H1 (cell line): ENCODE measurements around the gene PARD3. TPM values are rescaled to one million over a fixed set of nuclear protein-coding genes. Genes with fewer than 3 reads are reported as not detected.

Source experiments
- CTCF ChIA-PET: fragments of 300-600 bp; sonication (Branson Sonifier 250); formaldehyde crosslinking; loops from one replicate; lab custom pipeline; 2021; ENCODE audit not compliant: partially characterized antibody; lab: Charles Lee
- POLR2A ChIA-PET: fragments of 300-600 bp; sonication (Branson Sonifier 250); formaldehyde crosslinking; loops from one replicate; lab custom pipeline; 2021; ENCODE audit warnings: inconsistent platforms; ENCODE audit not compliant: partially characterized antibody; lab: Charles Lee
- DNase-seq, 2 experiments: peaks; one replicate each; pipeline versions ENCODE4 v3.0.0 to v3.0.0-alpha.2; 2010 to 2022; ENCODE audit warnings: low spot score in 2 of 2, low read depth in 1 of 2, mixed read lengths in 1 of 2
- FAIRE-seq: peaks from 2 replicates; lab custom pipeline; 2011; peaks lifted over from hg19 to GRCh38; lab: Jason Lieb, UNC
- H2AFZ ChIP-seq: 2 replicates; pipeline ENCODE4 v1.8.1; 2012; ENCODE audit warnings: low read length, inconsistent platforms
- H2AK5ac ChIP-seq: 2 replicates; pipeline ENCODE4 v1.6.1; 2013; ENCODE audit warnings: low read depth, low read length
- H2BK120ac ChIP-seq: replicated peaks from 2 replicates; pipeline ENCODE3; 2013; ENCODE audit warnings: low read depth, low read length, inconsistent platforms
- H2BK12ac ChIP-seq: 2 replicates; pipeline ENCODE4 v1.6.1; 2013; ENCODE audit warnings: low read depth, low read length
- H2BK15ac ChIP-seq: 2 replicates; pipeline ENCODE4 v1.6.1; 2013; ENCODE audit warnings: low read length
- H2BK20ac ChIP-seq: 2 replicates; pipeline ENCODE4 v1.6.1; 2013; ENCODE audit warnings: low read length
- H2BK5ac ChIP-seq: 2 replicates; pipeline ENCODE4 v1.6.1; 2013; ENCODE audit warnings: low read depth, low read length
- H3K14ac ChIP-seq: 2 replicates; pipeline ENCODE4 v1.6.1; 2013; ENCODE audit warnings: inconsistent platforms; ENCODE audit not compliant: insufficient read length
- H3K18ac ChIP-seq: 2 replicates; pipeline ENCODE4 v1.6.1; 2013; ENCODE audit warnings: low read length; ENCODE audit errors: extremely low read depth
- H3K23ac ChIP-seq: 2 replicates; pipeline ENCODE4 v1.6.1; 2013; ENCODE audit warnings: inconsistent platforms; ENCODE audit not compliant: insufficient read length
- H3K23me2 ChIP-seq: 2 replicates; pipeline ENCODE4 v1.6.1; 2013; ENCODE audit warnings: low read depth, low read length
- H3K27ac ChIP-seq: 2 replicates; pipeline ENCODE4 v1.6.1; 2011; ENCODE audit warnings: low read depth, low read length, inconsistent platforms
- H3K27me3 ChIP-seq, 4 experiments: replicated peaks in 1 of 4; 1 replicate in 1 of 4; 2 replicates in 3 of 4; pipeline versions ENCODE4 v1.6.1 to v1.8.1; 2011 to 2013; ENCODE audit warnings: low read length in 3 of 4, mild to moderate bottlenecking in 3 of 4, inconsistent platforms in 2 of 4, mixed read lengths in 2 of 4, moderate library complexity in 1 of 4; ENCODE audit not compliant: control insufficient read depth in 3 of 4, insufficient read depth in 3 of 4; ENCODE audit errors: extremely low read depth in 1 of 4
- H3K36me3 ChIP-seq, 4 experiments: 2 replicates each; pipeline versions ENCODE4 v1.6.1 to v1.8.1; 2011 to 2013; ENCODE audit warnings: mild to moderate bottlenecking in 4 of 4, low read length in 3 of 4, moderate library complexity in 2 of 4, control low read depth in 1 of 4, inconsistent platforms in 1 of 4; ENCODE audit not compliant: insufficient read depth in 4 of 4, control insufficient read depth in 2 of 4
- H3K4ac ChIP-seq: replicated peaks from 2 replicates; pipeline ENCODE3; 2013; ENCODE audit warnings: low read length, low read depth, mixed read lengths, inconsistent platforms; ENCODE audit not compliant: insufficient read length
- H3K4me1 ChIP-seq, 4 experiments: replicated peaks in 1 of 4; 1 replicate in 1 of 4; 2 replicates in 3 of 4; pipeline versions ENCODE4 v1.6.1 to v1.8.1; 2011 to 2013; ENCODE audit warnings: low read length in 3 of 4, inconsistent platforms in 2 of 4, mixed read lengths in 1 of 4; ENCODE audit not compliant: insufficient read depth in 4 of 4, control insufficient read depth in 3 of 4
- H3K4me2 ChIP-seq, 2 experiments: 2 replicates each; pipeline versions ENCODE4 v1.6.1 to v1.8.1; 2011 to 2013; ENCODE audit warnings: low read depth in 2 of 2, low read length in 2 of 2, control low read depth in 1 of 2, inconsistent platforms in 1 of 2, mild to moderate bottlenecking in 1 of 2; ENCODE audit not compliant: insufficient read depth in 1 of 2
- H3K4me3 ChIP-seq, 4 experiments: fragments of 200-600, 300-600 bp in 1 of 4; sonication (generic), shearing (Covaris generic), sonication (Bioruptor Twin) in 1 of 4; 2 replicates each; pipeline versions ENCODE4 v1.5.1 to v1.8.1; 2011 to 2016; ENCODE audit warnings: low read length in 4 of 4, low read depth in 3 of 4, control low read depth in 2 of 4, inconsistent platforms in 2 of 4, mild to moderate bottlenecking in 2 of 4, mixed read lengths in 1 of 4, moderate library complexity in 1 of 4; ENCODE audit not compliant: insufficient read depth in 2 of 4; ENCODE audit errors: extremely low read depth in 1 of 4
- H3K56ac ChIP-seq: replicated peaks from 2 replicates; pipeline ENCODE3; 2013; ENCODE audit warnings: low read depth, mild to moderate bottlenecking, mixed read lengths, low read length, inconsistent platforms; ENCODE audit not compliant: insufficient read length
- H3K79me1 ChIP-seq: 2 replicates; pipeline ENCODE4 v1.6.1; 2013; ENCODE audit warnings: low read depth, low read length, control low read depth
- H3K79me2 ChIP-seq, 2 experiments: 2 replicates each; pipeline versions ENCODE4 v1.6.1 to v1.8.1; 2012 to 2013; ENCODE audit warnings: low read length in 2 of 2, mild to moderate bottlenecking in 2 of 2, inconsistent platforms in 1 of 2; ENCODE audit not compliant: insufficient read depth in 2 of 2, control insufficient read depth in 1 of 2
- H3K9ac ChIP-seq, 4 experiments: replicated peaks in 1 of 4; 1 replicate in 1 of 4; 2 replicates in 3 of 4; pipeline versions ENCODE4 v1.6.1 to v1.8.1; 2011 to 2013; ENCODE audit warnings: low read depth in 3 of 4, low read length in 3 of 4, control low read depth in 2 of 4, mild to moderate bottlenecking in 2 of 4, moderate library complexity in 2 of 4, inconsistent platforms in 1 of 4; ENCODE audit errors: extremely low read depth in 1 of 4
- H3K9me3 ChIP-seq, 2 experiments: 2 replicates each; pipeline versions ENCODE4 v1.6.1 to v1.8.1; 2012 to 2013; ENCODE audit warnings: mild to moderate bottlenecking in 2 of 2, moderate library complexity in 2 of 2, control low read depth in 1 of 2, inconsistent platforms in 1 of 2, low read depth in 1 of 2, low read length in 1 of 2, mixed read lengths in 1 of 2; ENCODE audit not compliant: insufficient read depth in 2 of 2
- H4K20me1 ChIP-seq, 2 experiments: replicated peaks in 1 of 2; 2 replicates each; pipeline versions ENCODE3 to v1.8.1; 2011 to 2013; ENCODE audit warnings: inconsistent platforms in 2 of 2, low read length in 2 of 2, mild to moderate bottlenecking in 1 of 2; ENCODE audit not compliant: insufficient read depth in 2 of 2, control insufficient read depth in 1 of 2
- H4K5ac ChIP-seq: 2 replicates; pipeline ENCODE4 v1.6.1; 2013; ENCODE audit warnings: low read length, low read depth, mixed read lengths, inconsistent platforms; ENCODE audit not compliant: insufficient read length
- H4K8ac ChIP-seq: 2 replicates; pipeline ENCODE4 v1.8.0; 2013; ENCODE audit warnings: mild to moderate bottlenecking, moderate library complexity, low read length, inconsistent platforms; ENCODE audit not compliant: insufficient read depth; ENCODE audit errors: extremely low read depth
- H4K91ac ChIP-seq: replicated peaks from 2 replicates; pipeline ENCODE3; 2013; ENCODE audit warnings: low read length, mixed read lengths, inconsistent platforms; ENCODE audit not compliant: insufficient read length
- ATF2 ChIP-seq: IDR thresholded peaks from 2 replicates; pipeline ENCODE4 v1.6.1; 2012; ENCODE audit warnings: low read length, inconsistent platforms
- CBX5 ChIP-seq: fragments of 300-800, 300-1000 bp; sonication (generic); IDR thresholded peaks from 2 replicates; pipeline ENCODE4 v1.7.1; 2016; ENCODE audit warnings: antibody characterized with exemption, low read length, low read depth
- E2F6 ChIP-seq: IDR thresholded peaks from 2 replicates; pipeline ENCODE4 v1.6.1; 2012; ENCODE audit warnings: inconsistent platforms
- JUN ChIP-seq: IDR thresholded peaks from 2 replicates; pipeline ENCODE4 v1.6.1; 2011; ENCODE audit warnings: low read depth, mild to moderate bottlenecking, improper control_type of control experiment, low read length
- NANOG ChIP-seq: IDR thresholded peaks from 2 replicates; pipeline ENCODE4 v1.6.1; 2011; ENCODE audit warnings: low read length, low read depth, mild to moderate bottlenecking, inconsistent platforms; ENCODE audit not compliant: insufficient read depth, poor library complexity, severe bottlenecking
- POLR2A ChIP-seq, 2 experiments: IDR thresholded peaks; 1 replicate in 1 of 2; 2 replicates in 1 of 2; pipeline ENCODE4 v1.6.1; 2011; ENCODE audit warnings: low read depth in 2 of 2, low read length in 2 of 2, mild to moderate bottlenecking in 2 of 2; ENCODE audit errors: control extremely low read depth in 1 of 2
- SAP30 ChIP-seq: fragments of 300-600 bp; sonication (generic); IDR thresholded peaks from 2 replicates; pipeline ENCODE4 v1.7.1; 2012; ENCODE audit warnings: low read length, moderate library complexity, mild to moderate bottlenecking, inconsistent platforms; ENCODE audit not compliant: insufficient read depth, insufficient replicate concordance
- TEAD4 ChIP-seq: IDR thresholded peaks from 2 replicates; pipeline ENCODE4 v1.6.1; 2012; ENCODE audit warnings: low read depth, low read length, inconsistent platforms, mixed read lengths
- WGBS, 2 experiments: shearing (Covaris generic) in 1 of 2; methylation state at CpG; one replicate each; pipeline versions ENCODE4 v1.1.6 to v1.1.7; 2013 to 2015; ENCODE audit warnings: low lambda C conversion rate in 2 of 2, mixed read lengths in 2 of 2, inconsistent platforms in 1 of 2, low coverage in 1 of 2, missing lambda C conversion rate in 1 of 2; ENCODE audit not compliant: insufficient replicate concordance in 2 of 2, insufficient coverage in 1 of 2, insufficient read length in 1 of 2; ENCODE audit errors: extremely low coverage in 1 of 2, missing lambda C conversion rate in 1 of 2; 5-methylcytosine and 5-hydroxymethylcytosine counted together
- polyA plus RNA-seq, 7 experiments: library from polyadenylated mRNA; depleted of rRNA in 3 of 7; stranded (reverse) in 5 of 7; unstranded in 2 of 7; fragments of >200 nt in 5 of 7; fragments of 200-250 nt in 2 of 7; gene quantifications; 1 replicate in 5 of 7; 2 replicates in 1 of 7; 4 replicates in 1 of 7; pipeline versions ENCODE4 v1.2.1 to v1.2.3, GENCODE V29; 2011 to 2013; ENCODE audit warnings: missing spikeins in 2 of 7, mixed read lengths in 2 of 7
- total RNA-seq: library from RNA; stranded (reverse); fragmentation: NEBNext Ultra II Directional; extraction: Animal tissue kit (Norgen Biotek cat#: 25700); gene quantifications from 2 replicates; pipeline ENCODE4 v1.2.1, GENCODE V29; 2021

The PARD3 gene
- total and polyA plus RNA-seq, 2 of the 8 experiments (the other 6 are each of a cell fraction or from before 2014, with no cell fraction given) = 19.7 to 49.1 TPM

- ChIA-PET POLR2A (no interaction called here), CTCF (interaction anchor here (0.5 to 5.0 kb wide), 5 partner anchors 11 to 1224 kb away, joined by 3 to 26 read pairs (median 3); no protein-coding TSS in a partner anchor)
- Histone ChIP-seq H3K27me3 (no peaks in the 10 kb centered on the region), H3K79me2 (peaks cover 0 to 88% of the 10 kb centered on the region in 2 experiments; a peak in 3 of 4 replicates), H3K4ac (no peak overlapping the region), H3K14ac (no peak overlapping the region), H3K36me3 (no peaks in the 10 kb centered on the region), H2BK20ac (no peak overlapping the region), H3K23ac (no peak overlapping the region), H3K4me2 (no peak overlapping the region), H3K4me1 (peaks cover 8 to 26% (median 22%) of the 10 kb centered on the region in 4 experiments), H4K91ac (no peak overlapping the region), H3K56ac (no peak overlapping the region), H2AK5ac (no peak overlapping the region), H3K23me2 (no peaks in the 10 kb centered on the region), H3K27ac (no peak overlapping the region), H2BK120ac (no peak overlapping the region), H3K9me3 (no peaks in the 10 kb centered on the region), H4K5ac (no peak overlapping the region), H3K9ac (no peak overlapping the region), H4K8ac (no peak overlapping the region), H3K79me1 (peaks cover 12% of the 10 kb centered on the region), H2BK5ac (no peak overlapping the region), H2BK15ac (no peak overlapping the region), H2AFZ (no peak overlapping the region), H4K20me1 (peaks cover 0 to 2% of the 10 kb centered on the region in 2 experiments), H2BK12ac (no peak overlapping the region), H3K4me3 (no peak overlapping the region), H3K18ac (no peak overlapping the region)
- no peak for FAIRE-seq
- no peak for DNase-seq
- 90% methylated on average over 5 of the region's 5 CpGs; no CpG with 5 or more reads in 1 of the 2 experiments for WGBS, 2 experiments
- TF ChIP-seq ATF2 (no peak), NANOG (no peak), TEAD4 (no peak), POLR2A (IDR thresholded peaks at IDR 0.05; ENCODE audit: control extremely low read depth in 1 of 2, low read depth in 2 of 2, low read length in 2 of 2) (no peak), JUN (no peak), E2F6 (no peak), SAP30 (no peak), CBX5 (no peak)
Measured at GRCh38 chr10:34648919-34649318, 166.2 kb downstream of the PARD3 start.
